ENCODE data around the gene CARS1.

The CARS1 gene

DNA sequence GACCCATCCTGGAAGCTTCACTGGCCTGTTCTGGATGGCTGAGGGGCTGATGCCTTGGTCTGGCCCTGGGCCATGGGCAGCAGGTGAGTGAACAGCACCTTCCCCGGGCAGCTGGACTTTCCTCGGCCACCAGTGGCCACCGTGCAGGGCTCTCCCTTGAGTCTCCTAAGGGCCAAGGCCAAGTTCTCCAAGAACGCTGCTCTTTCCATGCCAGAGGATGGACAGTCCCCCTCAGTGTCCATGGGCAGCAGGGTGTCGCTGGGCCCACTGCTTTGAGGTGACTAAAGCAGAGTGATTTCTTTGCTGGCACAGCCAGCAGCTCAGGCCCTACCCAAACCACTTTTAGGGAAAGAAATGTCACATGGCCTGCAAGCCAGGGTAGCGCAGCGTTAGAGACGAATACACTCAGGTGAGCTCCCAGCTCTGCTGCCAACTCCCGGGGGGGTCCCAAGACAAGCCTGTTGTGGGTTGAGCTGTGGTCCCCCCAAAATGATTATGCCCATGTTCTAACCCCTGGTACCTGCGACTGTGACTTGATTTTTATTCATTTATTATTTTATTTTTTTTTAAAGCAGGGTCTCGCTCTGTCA is 3.3 kb upstream of the CARS1 start:
- TF ChIP-seq, protein P1, sequence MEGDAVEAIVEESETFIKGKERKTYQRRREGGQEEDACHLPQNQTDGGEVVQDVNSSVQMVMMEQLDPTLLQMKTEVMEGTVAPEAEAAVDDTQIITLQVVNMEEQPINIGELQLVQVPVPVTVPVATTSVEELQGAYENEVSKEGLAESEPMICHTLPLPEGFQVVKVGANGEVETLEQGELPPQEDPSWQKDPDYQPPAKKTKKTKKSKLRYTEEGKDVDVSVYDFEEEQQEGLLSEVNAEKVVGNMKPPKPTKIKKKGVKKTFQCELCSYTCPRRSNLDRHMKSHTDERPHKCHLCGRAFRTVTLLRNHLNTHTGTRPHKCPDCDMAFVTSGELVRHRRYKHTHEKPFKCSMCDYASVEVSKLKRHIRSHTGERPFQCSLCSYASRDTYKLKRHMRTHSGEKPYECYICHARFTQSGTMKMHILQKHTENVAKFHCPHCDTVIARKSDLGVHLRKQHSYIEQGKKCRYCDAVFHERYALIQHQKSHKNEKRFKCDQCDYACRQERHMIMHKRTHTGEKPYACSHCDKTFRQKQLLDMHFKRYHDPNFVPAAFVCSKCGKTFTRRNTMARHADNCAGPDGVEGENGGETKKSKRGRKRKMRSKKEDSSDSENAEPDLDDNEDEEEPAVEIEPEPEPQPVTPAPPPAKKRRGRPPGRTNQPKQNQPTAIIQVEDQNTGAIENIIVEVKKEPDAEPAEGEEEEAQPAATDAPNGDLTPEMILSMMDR (conservative IDR thresholded peaks at IDR 0.05), result no peak
- H3K27ac ChIP-seq, result no peak overlapping the region

DNA sequence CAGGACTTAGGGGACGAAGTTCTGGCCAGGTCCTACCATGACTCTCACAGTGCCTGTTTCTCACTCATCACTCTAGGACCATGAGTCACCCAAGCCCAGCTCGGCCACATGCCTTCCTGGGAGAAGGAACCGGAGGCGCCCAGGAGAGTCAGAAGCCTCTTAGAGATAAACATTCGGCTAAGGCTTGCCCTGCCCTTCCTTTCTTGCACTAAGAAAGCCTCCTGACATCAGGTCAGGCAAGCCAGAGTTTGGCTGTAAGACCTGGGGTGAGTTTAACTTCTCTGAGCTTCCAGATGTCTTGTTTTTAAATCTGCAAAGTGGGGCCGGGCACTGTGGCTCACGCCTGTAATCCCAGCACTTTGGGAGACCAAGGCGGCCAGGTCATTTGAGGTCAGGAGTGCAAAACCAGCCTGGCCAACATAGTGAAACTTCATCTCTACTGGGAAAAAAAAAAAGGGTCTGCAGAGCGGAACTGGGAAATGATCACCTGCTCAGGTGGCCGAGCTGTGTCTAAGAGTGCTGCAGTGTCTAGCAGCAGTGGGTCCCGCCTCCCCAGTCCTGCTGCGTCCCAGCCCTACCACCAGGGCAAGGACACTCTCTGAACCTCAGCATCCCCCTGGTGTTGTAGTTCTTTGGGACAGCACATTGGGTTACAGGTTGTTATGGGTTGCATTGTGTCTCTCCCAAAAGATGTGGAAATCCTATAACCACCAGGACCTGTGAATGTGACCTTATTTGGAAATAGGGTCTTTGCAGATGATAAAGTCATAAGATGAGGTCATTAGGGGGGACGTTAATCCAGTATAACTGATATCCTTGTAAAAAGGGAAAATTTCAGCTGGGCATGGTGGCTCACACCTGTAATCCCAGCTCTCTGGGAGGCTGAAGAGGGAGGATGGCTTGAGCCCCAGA is 1.8 kb upstream of the CARS1 start:
- H3K27ac ChIP-seq, result no peak overlapping the region
- TF ChIP-seq, protein P1 (conservative IDR thresholded peaks at IDR 0.05), result no peak

DNA sequence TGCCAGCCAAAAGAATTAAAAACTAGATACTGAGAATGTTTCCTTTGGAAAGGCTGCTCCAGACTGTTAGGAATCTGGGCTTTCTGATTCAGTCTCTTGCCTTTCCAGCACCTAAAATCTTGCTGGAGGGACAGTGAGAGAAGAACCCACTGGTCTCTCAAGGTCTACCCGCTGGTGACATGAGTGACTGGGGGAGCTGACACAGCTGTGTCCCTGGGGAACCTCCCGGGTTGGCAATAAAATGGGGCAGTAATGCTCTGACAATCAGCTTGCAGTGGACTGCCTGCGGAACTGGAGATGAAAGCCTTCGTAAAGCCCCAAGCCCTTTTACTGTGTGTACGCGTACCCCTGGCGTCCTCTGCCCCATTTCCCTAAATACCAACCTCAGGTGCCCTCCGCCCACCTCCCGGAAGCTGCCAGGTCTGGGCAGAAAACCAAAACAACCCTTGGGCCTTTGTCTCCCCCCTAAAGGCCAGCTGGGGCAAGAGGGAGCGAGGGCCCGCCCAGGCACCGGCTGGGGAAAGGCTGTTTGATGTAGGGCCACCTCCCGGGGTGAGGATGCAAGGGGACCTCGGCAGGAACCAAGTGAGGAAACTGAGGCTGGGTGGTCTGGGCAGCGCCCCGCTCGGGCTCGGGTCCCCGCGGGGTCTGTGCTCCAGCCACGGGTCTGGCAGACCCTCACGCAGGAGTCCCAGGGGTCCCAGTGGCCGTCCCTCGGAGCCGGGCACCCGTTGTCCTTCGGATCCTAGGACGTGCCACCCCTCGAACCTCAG is 741 bp downstream of the CARS1 start:
- peak overlapping the region; percentile 76 for H3K27ac ChIP-seq
- TF ChIP-seq, protein P1 (conservative IDR thresholded peaks at IDR 0.05), result no peak

DNA sequence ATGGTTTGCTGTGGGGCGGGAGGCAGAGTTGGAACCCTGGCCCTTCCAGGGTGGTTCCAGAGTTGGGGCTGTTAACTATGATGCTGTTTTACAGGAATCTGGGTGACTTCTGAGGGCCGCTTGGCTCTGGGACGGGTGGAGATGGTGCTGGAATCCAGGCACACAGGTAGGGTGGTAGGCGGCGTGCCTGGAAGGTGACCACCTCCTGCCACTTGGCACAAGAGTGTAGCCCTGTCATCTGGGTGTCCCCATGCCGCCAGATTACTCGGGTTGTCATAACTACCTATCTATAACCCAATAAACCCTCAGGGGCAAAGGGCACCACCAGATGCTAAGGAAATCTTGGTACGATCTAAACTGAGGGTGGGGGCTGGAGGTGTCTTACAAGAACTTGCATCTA is 1.3 kb downstream of the CARS1 start:
- H3K27ac ChIP-seq, result peak overlapping the region; percentile 76; the same call in 1 of the 2 replicates
- TF ChIP-seq, protein P1 (conservative IDR thresholded peaks at IDR 0.05), result no peak

DNA sequence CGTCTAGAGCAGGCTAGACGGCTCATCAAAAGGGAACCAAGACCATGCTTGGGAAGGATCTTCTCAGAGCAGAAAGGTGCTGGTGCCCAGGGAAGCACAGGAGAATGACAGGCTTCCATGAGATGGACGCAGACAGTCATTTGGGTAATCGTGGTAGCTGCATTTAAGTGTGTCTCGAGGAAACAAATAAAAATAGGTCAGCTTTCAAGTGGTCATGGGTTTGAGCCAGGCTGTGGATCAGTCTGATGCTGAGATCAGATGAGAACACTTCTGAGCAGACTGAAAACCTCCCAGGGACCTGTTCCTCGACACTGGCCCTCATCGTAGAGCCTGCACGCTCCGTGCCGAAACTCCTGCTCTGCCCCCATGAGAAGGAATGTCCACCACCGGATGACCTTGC is 4.7 kb downstream of the CARS1 start:
- peak overlapping the region; percentile 31; the same call in 1 of the 2 replicates for H3K27ac ChIP-seq
- TF ChIP-seq, protein P1 (conservative IDR thresholded peaks at IDR 0.05), result no peak

DNA sequence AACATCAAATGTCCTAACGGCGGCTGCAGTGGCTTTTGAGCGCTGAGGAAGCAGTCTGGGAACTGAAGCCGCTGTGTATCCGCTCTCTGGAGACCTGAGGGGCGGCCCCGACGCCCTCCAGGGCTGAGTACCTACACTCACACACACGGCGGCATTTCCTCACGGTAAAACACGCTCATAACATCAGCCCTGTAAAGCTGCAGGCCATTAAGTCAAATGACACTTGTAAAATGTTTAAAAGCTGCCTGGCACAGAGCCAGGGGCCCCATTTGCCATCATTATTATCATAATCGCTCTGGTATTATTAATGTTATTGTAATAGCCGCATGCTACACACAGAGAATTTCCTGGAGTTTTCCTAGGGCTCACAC is 5.1 kb downstream of the CARS1 start:
- TF ChIP-seq, protein P1 (conservative IDR thresholded peaks at IDR 0.05), result no peak
- peak overlapping the region; percentile 31 for H3K27ac ChIP-seq

Measured in VCaP (cell line).